GM19372 (cell line): ENCODE measurements around the gene GARIN6.
"Not testable (repeated sequence)": the region's sequence is repeated elsewhere in the genome, so short reads cannot be mapped to it uniquely, and the experiment has no call there.

Experiments used
- ATAC-seq: cut with Tn5 transposase; IDR thresholded peaks from one replicate; pipeline ENCODE4 v1.9.1; 2021; ENCODE audit warnings: mild to moderate bottlenecking, low read depth, moderate library complexity; ENCODE audit not compliant: unreplicated experiment

Gene GARIN6

DNA sequence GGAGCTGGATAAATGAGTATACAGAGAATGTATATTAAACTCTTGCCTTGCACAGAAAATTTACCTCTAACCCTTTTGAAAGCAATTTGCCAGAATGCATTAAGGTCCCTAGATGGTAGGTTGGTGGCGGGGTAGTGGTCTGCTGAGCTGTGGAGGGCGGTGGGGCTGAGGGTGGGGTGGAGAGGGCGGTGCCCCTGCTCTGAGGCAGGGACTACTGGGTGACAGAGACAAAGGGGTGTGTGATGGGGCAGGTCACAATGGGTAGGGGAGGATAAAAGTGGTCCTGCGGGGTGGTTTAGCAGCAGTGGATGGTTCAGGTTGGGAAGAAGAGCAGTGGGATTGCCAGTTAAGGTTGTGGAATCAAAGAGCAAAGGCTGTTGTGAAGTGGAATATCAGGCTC is at the start of gene GARIN6:
GARIN6 (plus strand) TSS at position 301 of the 400 bp plus-strand sequence. CDS start 422 bp downstream, outside the sequence.
- ATAC-seq, result no peak

DNA sequence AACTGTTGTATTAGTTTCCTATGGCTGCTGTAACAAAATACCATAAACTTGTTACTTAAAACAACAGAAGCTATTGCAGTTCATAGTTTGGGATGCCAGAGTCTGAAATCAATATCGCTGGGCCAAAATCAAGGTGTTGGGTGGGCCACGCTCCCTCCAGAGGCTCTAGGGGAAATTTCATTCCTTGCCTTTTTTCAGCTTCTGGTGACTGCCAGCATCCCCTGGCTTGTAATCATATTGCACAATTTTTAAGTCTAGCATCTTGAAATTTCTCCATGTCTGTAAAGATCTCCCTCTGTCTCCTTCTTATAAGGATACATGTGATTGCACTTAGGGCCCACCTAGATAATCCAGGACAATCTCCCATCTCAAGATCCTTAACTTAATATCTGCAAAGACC is 48.8 kb upstream of the GARIN6 start:
- ATAC-seq, result no peak

- peak; percentile 79 for ATAC-seq
These were observed 47.2 kb upstream of the GARIN6 start for GRCh38 chr12:99600388-99600787.

DNA sequence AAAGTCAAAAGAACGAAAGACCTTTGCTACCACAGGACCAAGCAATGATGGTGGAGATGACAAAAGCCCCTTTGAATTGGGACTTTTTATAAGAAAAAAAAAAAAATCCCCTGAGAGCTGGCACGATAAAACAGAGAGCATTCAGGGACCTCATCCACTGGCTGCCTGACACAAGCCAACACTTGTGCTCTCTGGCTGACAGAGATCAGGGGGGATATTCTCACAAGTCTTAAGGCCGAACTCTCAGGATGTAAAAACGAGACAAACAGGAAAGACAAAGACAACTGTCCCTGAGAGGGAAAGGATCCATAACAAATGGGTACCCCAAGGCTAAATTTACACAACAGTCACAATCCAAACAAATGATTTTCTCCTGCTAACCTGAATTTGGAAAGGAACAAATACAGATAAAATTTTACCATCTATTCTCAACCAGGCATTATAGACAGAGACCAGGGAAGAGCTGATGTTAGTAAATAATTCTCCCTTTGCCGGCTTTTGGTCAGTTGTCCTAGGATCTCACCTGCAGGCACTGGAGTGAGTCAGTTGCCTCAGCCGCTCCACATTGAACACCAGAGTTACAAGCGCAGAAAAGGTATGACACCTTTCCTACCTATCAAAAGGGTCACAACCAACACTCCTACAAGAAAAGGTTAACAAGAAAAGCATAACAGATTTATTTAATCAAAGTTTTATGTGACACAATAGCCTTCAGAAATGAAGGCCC is 37.9 kb upstream of the GARIN6 start:
- ATAC-seq, result no peak

DNA sequence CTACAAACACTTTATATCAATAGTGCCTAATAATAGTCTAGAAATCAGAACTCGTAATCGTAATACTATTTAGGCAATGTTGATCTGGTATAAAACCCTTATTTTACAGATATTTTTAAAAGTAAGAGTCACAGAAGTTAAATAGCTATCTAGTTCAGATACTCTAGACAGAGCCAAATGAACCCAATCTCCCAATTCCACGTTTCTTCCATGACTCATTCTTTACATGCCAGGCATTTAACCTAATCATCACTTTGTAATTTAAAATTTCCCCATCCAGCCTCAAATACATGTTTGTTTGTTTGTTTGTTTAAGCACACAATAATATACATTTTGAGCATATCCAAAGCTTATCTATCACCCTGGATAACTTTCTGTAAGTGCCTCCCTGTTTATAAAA is 36.4 kb upstream of the GARIN6 start:
- ATAC-seq, result no peak

GRCh38 chr12:99611599-99611998 is 36.0 kb upstream of the GARIN6 start:
- no peak for ATAC-seq

DNA sequence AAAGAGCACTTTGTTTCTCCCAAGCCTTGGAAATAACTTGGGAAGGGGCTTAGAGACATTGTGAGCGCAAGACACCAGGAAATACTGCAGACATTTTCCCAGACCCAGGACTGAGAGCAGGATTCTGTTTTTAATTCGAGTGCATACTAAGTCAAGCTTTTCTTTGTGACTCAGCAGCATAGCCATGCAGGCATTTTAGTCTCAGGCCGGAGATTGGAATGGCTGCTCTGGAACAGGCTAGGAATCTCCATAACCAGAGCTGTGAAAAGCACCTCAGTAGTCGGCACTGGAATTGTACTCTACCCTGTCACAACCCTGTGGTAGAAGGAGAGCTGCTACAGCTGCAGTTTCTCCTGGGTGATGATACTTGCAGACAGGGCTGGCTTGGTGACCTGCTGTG is 28.9 kb upstream of the GARIN6 start:
- ATAC-seq, result no peak

DNA sequence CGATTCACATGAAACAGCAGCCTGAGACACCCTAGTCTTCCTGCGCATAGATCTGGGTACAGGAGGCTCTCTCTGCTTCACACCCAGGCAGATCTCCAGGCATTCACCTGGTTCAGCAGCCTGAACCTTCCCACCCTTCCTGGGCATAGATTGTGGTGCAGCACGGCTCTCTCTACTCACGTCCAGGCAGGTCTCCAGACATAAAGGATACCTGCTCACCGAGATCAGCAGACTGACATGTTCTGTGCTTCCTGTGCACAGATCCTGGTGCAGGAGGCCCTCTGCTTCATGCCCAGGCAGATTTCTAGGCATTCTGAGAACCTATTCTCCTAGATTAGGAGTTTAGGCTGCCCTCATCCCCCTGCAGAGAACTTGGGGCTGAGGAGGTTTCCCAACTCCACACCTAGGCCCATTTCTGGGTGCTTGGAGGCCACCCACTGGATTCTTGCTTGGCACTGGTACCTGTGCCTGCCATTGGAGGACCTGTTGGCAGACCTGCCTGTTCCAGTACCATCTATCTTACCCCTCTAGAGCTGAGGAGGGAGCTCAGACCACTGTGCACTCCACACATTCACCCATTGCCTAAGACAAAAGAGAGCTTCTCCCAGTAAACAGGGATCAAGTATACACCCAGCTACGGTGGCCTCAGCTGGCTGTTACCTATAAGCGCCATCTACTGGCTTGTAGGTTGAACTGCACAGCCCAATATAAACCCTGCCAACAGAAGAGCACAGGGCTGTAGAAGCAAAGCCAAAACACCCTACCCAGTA is 28.0 kb upstream of the GARIN6 start:
- ATAC-seq, result peak; percentile 86

DNA sequence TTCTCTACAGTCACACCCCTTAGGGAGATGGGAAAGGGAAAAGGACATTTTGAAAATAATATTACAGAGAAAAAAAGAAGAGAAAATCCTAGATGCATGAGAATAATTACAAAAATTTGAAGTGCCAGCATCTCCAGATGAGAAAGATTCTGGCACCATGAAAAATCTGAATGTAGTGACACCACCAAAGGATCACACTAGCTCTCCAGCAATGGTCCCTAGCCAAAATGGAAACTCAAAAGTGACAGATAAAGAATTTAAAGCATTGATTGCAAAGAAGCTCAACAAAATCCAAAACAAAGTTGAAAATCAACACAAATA is 27.4 kb upstream of the GARIN6 start:
- ATAC-seq, result no peak

DNA sequence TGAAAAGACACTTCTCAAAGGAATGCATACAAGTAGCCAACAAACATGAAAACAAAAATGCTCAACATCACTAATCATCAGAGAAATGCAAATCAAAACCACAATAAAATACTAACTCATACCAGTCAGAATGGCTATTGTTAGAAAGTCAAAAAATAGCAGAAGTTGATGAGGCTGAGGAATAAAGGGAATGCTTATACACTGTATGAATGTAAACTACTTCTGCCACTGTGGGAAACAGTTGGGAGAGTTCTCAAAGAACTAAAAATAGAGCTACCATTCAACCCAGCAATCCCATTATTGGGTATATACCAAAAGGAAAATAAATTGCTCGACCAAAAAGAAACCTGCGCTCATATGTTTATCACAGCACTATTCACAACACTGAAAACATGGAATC is 23.0 kb upstream of the GARIN6 start:
- not testable (repeated sequence) for ATAC-seq

DNA sequence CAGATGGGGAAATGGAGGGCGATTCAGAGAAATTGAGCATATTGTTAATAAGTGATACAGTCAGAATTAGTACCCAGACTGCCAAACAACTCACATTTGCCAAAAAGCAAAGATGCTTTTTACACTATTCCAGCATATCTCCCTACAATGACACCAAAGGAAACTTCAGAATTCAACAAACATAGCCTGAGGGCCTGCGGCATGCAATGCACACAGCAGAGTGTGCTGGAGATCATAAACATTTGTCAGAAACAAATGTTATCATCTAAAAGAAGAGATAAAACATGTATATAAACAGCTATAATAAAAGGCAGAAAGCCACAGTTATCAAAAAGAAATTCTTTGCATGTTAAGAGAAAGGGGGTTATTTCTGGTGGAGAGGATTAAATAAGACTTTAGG is 20.1 kb upstream of the GARIN6 start:
- ATAC-seq, result no peak

GRCh38 chr12:99644629-99645028 is 2.9 kb upstream of the GARIN6 start:
- no peak for ATAC-seq

- ATAC-seq, result no peak
These were observed 630 bp downstream of the GARIN6 start for GRCh38 chr12:99648183-99648582.

GRCh38 chr12:99649551-99649950 is 2.0 kb downstream of the GARIN6 start:
- no peak for ATAC-seq

DNA sequence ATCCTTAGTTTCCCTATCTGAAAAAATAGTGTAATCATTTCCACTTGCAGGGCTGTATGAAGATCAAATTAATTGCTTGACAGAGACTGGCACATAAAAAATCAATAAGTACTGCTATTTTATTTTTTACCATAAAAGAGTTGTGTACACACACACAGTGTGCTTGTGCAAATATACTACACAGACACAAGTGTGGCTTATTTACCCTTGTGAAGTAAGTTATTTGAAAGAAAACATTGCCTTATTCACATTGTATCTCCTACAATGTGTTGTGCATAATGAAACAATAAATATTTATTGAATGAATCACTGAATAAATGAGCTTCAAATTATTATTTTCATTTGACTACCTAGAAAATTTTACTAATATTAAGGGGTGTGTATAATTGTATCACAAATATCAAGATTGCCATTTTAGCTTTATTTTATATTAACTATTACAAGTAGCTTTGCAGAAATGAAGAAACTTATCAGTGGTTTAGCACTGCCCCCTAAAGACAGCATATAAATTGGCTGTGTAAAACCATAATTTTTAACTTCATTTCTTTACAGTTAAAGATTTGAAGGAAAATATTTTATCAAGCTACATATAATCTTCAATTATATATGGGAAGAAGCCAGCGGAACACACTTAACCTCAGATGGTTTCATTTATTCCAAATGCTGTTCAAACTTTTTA is 11.3 kb downstream of the GARIN6 start:
- ATAC-seq, result no peak

GRCh38 chr12:99670635-99671034 is 23.1 kb downstream of the GARIN6 start:
- no peak for ATAC-seq

DNA sequence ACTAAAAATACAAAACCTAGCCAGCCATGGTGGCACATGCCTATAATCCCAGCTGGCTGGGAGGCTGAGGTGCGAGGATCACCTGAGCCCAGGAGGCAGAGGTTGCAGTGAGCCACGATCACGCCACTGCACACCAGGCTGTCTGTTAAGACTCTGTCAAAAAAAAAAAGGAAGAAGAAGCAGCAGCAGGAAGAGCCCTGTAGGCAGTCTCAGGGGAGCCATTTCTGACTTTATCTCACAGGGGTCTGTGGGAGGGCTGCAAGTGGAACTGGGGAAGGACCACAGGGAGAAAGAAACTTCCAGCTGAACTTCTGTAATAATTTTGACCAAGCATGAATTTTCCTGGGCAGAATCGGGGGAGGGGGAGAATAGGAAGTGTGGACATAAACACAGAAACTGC is 32.7 kb downstream of the GARIN6 start:
- no peak for ATAC-seq

DNA sequence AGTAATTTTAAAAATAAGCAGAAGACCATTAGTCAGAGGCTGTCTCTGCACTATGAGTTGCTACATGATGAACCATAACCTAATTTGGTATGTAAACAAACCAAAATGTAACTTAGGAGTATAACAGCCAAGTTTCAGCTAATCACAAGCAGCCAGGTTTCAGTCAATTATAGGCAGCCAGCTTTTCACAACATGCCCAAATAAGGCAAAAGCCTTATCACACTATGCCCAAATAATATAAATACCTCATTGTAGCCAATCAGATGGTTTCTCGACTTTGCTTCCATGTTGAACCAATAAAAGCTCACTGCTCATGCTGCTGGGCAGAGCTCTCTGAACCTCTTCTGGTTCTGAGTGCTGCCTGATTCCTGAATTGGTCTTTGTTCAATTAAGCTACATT is 38.6 kb downstream of the GARIN6 start:
- ATAC-seq, result no peak

GRCh38 chr12:99695050-99695449 is 47.5 kb downstream of the GARIN6 start:
- ATAC-seq, result no peak
